Activated B cell treated with CpG ODN at 0.5 μM for 24 hours (primary cell): ENCODE measurements around the gene ERO1B. TPM values are rescaled to one million over a fixed set of nuclear protein-coding genes. Genes with fewer than 3 reads are reported as not detected.

Experiments used
- ATAC-seq: fragments of 200-7000 bp; cut with Tn5 transposase; one replicate; pipeline ENCODE4 v1.10.0; 2021; ENCODE audit warnings: low read depth, mild to moderate bottlenecking, moderate library complexity
- CTCF ChIA-PET: fragments of 350-600 bp; sonication (Branson Sonifier 250); formaldehyde crosslinking; loops from one replicate; lab custom pipeline; 2021; ENCODE audit warnings: antibody characterized with exemption; lab: Charles Lee
- POLR2A ChIA-PET: fragments of 350-600 bp; sonication (Branson Sonifier 250); formaldehyde crosslinking; loops from one replicate; lab custom pipeline; 2021; ENCODE audit warnings: antibody characterized with exemption; lab: Charles Lee
- DNase-seq: peaks from one replicate; pipeline ENCODE4 v3.0.0; 2022
- H3K27ac Mint-ChIP-seq: one replicate; pipeline ENCODE4 v1.8.0; 2020; ENCODE audit warnings: mixed read lengths
- H3K27me3 Mint-ChIP-seq: one replicate; pipeline ENCODE4 v1.8.0; 2021; ENCODE audit warnings: mixed read lengths
- H3K36me3 Mint-ChIP-seq: one replicate; pipeline ENCODE4 v1.8.0; 2021; ENCODE audit warnings: low read depth, mixed read lengths
- H3K4me1 Mint-ChIP-seq: one replicate; pipeline ENCODE4 v1.8.0; 2021; ENCODE audit warnings: mixed read lengths
- H3K4me3 Mint-ChIP-seq: one replicate; pipeline ENCODE4 v1.8.0; 2020; ENCODE audit warnings: mild to moderate bottlenecking, mixed read lengths
- H3K9me3 Mint-ChIP-seq: one replicate; pipeline ENCODE4 v1.8.0; 2020; ENCODE audit warnings: mixed read lengths
- CTCF ChIP-seq: fragments of 200-600 bp; IDR thresholded peaks from one replicate; pipeline ENCODE4 v1.8.0; 2022; ENCODE audit warnings: antibody characterized with exemption, mild to moderate bottlenecking
- intact Hi-C: fragments of 100-400 bp; cut with micrococcal nuclease; formaldehyde crosslinking; loops from one replicate; pipeline ENCODE4 v1.15.1; 2024
- total RNA-seq: library from RNA; stranded (reverse); gene quantifications from 2 replicates; pipeline ENCODE4 v1.2.3, GENCODE V29; 2022

ERO1B gene
- total RNA-seq, 1 donor from 2014 or later: 17.5 TPM

- Mint-ChIP-seq H3K27me3 (no peaks in the 10 kb centered on the region), H3K4me1 (no peaks in the 10 kb centered on the region), H3K27ac (no peak overlapping the region), H3K36me3 (peaks cover 42% of the 10 kb centered on the region), H3K9me3 (no peaks in the 10 kb centered on the region), H3K4me3 (no peak overlapping the region)
- intact Hi-C loops: no loop called here
- no peak for ATAC-seq
- ChIA-PET POLR2A (no interaction called here), CTCF (no interaction called here)
- no peak for DNase-seq
- no peak for TF ChIP-seq CTCF
Measured at GRCh38 chr1:236209713-236210112, 72.0 kb downstream of the ERO1B start.

GRCh38 chr1:236209185-236209584 lies 72.6 kb downstream of the ERO1B start:
- intact Hi-C loops: no loop called here
- no peak for DNase-seq
- Mint-ChIP-seq H3K27me3 (no peaks in the 10 kb centered on the region), H3K4me1 (no peaks in the 10 kb centered on the region), H3K9me3 (no peaks in the 10 kb centered on the region), H3K36me3 (peaks cover 42% of the 10 kb centered on the region), H3K4me3 (no peak overlapping the region), H3K27ac (no peak overlapping the region)
- TF ChIP-seq CTCF: no peak
- CTCF ChIA-PET: no interaction called here
- ATAC-seq: no peak
- POLR2A ChIA-PET: no interaction called here

GRCh38 chr1:236207569-236207968 lies 74.2 kb downstream of the ERO1B start:
- no peaks in the 10 kb centered on the region for H3K4me1 Mint-ChIP-seq
- H3K27me3 Mint-ChIP-seq: no peaks in the 10 kb centered on the region
- CTCF ChIA-PET: no interaction called here
- H3K4me3 Mint-ChIP-seq: no peak overlapping the region
- DNase-seq: no peak
- POLR2A ChIA-PET: no interaction called here
- ATAC-seq: no peak
- peaks cover 49% of the 10 kb centered on the region for H3K36me3 Mint-ChIP-seq
- intact Hi-C loops: no loop called here
- TF ChIP-seq CTCF: no peak
- no peak overlapping the region for H3K27ac Mint-ChIP-seq
- H3K9me3 Mint-ChIP-seq: peaks cover 9% of the 10 kb centered on the region

GRCh38 chr1:236207121-236207520 lies 74.6 kb downstream of the ERO1B start:
- Mint-ChIP-seq H3K27me3 (no peaks in the 10 kb centered on the region), H3K4me3 (no peak overlapping the region), H3K27ac (no peak overlapping the region), H3K4me1 (no peaks in the 10 kb centered on the region), H3K36me3 (peaks cover 52% of the 10 kb centered on the region), H3K9me3 (peaks cover 12% of the 10 kb centered on the region)
- ChIA-PET CTCF (no interaction called here), POLR2A (no interaction called here)
- TF ChIP-seq CTCF: no peak
- intact Hi-C loops: no loop called here
- DNase-seq (no peak), ATAC-seq (no peak)

GRCh38 chr1:236206548-236206947 lies 75.2 kb downstream of the ERO1B start:
- intact Hi-C loops: no loop called here

More at GRCh38 chr1:236206548-236206947, 75.2 kb downstream of the ERO1B start:
- Mint-ChIP-seq H3K27ac (no peak overlapping the region), H3K4me1 (no peaks in the 10 kb centered on the region), H3K4me3 (no peak overlapping the region), H3K36me3 (peaks cover 55% of the 10 kb centered on the region), H3K27me3 (no peaks in the 10 kb centered on the region), H3K9me3 (peaks cover 17% of the 10 kb centered on the region)
- DNase-seq (no peak), ATAC-seq (no peak)
- ChIA-PET CTCF (no interaction called here), POLR2A (no interaction called here)
- no peak for TF ChIP-seq CTCF
